GM21619 (cell line): Measurements from ENCODE around the gene SNTN.
"Not testable (repeated sequence)": the region's sequence is repeated elsewhere in the genome, so short reads cannot be mapped to it uniquely, and the experiment has no call there.

Source experiments
- ATAC-seq: cut with Tn5 transposase; IDR thresholded peaks from one replicate; pipeline ENCODE4 v1.9.1; 2021; ENCODE audit not compliant: unreplicated experiment

SNTN gene

DNA sequence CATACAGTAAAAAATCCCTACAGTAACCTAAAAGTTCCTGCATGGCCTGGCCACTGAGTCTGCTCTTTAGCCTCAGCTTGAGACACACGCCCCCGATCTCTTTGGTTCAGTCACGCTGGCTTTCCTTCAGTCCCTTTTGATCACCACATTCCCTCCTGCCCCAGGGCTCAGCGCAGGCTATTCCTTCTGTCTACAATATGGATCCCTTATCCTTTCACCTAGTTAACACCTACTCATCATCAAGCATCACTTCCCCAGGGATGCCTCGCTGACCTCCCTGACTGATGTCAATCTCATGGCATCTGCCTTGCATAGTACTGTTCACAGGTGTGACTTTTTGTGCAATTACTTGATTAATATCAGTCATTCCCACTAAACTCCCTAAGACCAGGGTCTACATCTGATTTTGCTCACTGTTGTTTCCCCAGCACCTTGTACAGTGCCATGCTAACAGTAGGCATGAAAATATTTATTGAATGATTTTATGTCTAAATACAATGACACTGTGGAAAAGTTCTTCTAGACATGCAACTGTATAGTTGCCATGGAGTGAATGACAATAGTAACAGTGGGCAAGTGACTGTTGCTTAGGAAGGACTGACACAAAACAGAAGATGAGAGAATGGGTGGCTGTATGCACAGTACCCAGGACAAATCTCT, at the start of gene SNTN:
TSS of gene SNTN (plus strand) at position 610 of the 660 bp plus-strand sequence. CDS start at position 623, 13 bp downstream.
- no peak for ATAC-seq

DNA sequence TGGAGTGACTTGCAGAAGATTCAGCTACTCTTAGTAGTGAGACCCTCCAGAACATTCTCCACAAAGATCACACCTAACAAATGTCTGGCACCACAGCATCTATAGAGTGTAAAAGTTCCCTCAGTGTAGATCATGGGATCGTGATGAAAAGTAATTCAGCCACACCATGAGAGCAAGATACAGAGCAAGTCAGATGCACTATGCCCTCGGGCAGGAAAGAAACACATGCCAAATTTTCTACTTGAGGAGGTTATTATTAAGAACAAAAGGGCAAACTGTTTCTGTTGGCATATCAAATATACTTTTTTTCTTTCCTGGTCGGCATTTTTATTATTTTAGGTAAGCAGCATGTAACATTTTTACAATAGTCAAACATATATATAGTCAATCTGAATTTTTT, 44.8 kb upstream of the SNTN start:
- ATAC-seq: no peak

DNA sequence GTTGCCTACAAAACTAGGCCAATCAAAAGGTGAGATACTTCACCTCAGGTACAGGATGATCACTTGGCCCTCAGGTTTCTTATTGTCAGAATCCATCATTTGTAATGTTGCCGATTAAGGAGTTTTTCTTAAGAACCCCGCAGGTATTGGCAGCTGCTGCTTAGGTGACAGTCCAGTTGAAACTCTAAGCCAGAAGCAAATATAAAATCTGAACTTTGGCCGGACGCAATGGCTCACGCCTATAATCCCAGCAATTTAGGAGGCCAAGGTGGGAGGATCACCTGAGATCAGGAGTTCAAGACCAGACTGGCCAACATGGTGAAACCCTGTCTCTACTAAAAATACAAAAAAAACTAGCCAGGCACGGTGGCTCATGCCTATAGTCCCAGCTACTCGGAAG, 43.1 kb upstream of the SNTN start:
- ATAC-seq: no peak

DNA sequence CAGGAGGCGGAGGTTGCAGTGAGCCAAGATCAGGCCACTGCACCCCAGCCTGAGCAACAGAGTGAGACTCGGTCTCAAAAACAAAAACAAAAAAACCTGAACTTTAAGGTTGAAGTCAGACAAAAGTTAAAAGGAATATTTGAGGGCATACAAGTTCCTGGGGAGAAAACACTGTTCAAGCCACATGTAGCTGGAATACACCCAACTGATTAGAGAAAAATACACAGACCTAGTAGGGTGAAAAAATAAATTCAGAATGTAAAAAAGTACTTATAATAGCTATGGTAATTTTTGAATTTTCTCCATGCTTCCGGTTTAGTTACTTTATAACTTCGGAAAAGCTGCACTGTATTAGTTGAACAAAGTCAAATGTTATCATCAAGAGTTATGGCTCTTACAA, 42.6 kb upstream of the SNTN start:
- ATAC-seq: no peak

DNA sequence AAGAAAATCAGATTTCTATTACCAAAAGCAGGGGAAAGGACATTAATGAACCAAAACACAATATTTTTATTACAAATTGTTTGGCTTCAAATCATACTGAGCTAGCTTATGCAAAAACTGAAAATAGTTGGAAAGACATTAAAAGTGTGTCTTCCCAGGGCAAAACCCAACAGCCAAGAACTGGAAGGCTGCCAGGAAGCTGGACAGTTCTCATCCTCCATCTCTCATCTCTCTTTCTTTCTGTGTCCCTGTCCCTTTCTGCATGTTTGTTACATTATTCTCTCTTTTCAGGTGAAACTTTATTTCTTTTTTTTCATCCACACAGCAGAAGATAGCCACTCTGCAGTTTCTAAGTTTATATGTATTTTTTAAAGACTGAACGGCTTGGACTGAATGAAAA, 41.1 kb upstream of the SNTN start:
- no peak for ATAC-seq

DNA sequence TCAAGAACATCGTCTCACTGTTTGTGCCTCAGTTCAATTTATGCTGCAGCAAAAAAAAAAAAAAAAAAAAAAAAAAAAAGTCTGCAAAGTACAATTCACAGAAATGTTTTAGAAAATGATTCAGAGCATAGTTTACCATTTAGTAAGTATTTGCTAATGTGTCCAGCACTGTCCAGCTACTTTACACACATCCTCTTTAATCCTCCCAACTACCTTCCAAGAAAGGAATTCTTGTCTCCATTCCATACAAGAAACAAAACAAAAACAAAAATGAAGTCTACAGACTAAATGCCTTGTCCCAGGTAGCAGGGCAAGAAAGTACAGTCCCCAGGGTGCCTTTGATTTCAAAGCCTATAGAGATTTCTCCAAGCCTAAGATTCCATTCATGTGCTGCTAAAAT, 38.9 kb upstream of the SNTN start:
- ATAC-seq: no peak

DNA sequence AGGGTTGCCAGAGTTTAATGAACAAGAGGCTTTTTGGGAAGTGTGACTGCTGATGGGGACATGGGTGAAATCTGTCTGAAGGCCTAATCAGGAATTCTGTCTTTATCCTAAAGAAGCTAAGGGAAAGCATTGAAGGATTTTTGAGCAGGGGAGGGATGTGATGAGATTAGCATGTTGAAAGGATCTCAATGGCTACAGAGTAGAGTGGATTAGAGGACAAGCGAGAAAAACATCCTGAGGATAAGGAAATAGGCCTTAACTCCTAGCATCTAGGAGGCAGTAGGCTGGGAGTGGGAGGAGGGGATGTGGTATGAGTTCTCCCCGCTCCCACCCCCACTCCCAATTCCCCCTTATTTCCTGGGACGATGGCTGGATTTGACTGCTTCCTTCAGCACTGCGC, 35.1 kb upstream of the SNTN start:
- no peak for ATAC-seq

DNA sequence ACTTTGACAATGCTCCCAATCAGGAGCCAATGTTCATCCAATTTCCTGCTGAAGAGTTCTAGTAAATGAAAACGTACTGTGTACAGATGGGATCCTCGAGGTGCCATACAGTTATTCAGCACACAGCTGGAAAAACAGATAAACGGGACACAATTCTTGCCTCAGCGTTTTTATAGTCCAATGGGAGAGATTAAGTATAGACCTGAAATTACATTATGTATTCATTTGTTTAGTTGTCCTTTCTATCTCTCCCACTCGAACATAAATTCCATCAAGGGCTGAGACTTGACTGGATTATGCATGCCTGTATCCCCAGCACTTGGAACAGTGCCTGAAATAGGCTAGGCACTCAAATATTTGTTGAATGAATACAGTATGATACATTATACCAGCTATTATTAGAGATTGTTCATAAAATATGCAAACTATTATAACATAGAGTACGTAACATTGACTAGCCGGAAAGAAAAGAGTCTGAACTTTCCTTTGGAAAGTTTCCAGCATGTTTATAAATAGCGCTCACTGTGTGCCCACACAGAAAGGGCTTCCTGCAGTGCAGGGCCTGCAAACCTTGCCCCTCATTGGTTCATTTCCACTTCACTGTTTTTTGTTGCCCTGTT, 27.4 kb upstream of the SNTN start:
- no peak for ATAC-seq

DNA sequence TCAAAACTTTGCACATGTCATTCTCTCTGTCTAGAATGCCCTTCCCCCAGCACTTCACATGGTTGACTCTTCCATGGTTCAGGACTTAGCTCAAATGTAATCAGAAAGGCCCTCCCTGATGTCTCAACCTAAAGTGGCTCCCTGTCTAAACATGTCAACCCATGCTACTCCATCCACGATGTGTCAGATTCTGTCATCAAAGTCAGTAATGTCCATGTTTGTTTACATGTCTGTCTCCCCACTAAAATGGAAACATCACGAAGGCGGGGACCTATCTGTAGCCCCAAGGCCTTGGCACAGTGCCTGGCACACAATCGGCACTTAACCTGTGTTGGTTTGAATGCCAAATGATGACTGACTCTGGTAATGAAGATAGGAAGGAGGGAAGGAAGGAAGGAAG, 20.8 kb upstream of the SNTN start:
- no peak for ATAC-seq

DNA sequence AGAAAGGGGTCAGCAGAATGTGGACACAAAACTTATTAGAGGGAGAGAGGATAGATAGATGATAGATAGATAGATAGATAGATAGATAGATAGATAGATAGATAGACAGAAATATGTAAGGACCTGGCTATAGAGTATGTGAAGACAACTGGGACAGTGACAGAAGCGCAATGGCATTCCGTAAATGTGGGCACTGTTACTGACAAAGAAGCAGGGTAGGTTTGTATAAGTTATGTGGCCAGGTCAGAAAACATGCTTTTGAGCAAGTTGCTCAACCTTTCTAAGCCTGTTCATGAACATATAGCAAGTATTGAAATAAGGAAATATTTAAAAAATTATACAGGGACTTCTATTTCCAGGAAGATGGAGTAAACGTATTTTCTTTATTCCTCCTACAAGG, 17.3 kb upstream of the SNTN start:
- no peak for ATAC-seq

DNA sequence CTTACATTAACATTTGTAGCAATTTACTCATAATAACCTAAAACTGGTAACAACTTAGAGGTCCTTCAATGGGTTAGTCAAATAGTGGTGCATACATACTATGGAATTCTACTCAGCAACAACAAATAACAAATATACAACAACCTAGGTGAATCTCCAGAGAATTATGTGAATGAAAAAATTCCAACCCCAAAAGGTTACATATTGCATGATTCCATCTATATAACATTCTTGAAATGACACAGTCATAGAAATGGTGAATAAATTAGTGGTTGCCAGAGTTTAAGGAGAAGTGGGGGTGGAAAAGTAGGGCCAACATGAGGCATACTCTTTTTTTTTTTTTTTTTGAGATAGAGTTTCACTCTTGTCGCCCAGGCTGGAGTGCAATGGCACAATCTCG, 12.7 kb upstream of the SNTN start:
- ATAC-seq: no peak

DNA sequence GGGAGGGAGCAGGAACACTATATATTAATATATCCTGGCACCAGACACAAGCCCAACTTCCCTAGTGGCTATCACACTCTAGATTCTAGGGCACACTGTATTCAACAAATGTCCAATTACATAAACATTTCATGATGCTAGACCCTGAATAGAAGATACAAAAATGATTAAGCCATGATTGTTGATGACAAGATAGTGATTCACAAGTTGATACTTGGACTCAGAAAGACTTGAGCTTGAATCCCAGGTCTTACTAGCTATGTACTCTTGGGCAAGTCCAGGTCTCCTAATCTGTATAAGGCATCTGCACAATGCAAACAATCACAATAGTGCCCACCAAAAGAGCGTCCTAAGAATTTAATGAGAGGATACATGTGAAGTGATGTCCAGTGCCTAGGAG, 10.0 kb upstream of the SNTN start:
- ATAC-seq: no peak

DNA sequence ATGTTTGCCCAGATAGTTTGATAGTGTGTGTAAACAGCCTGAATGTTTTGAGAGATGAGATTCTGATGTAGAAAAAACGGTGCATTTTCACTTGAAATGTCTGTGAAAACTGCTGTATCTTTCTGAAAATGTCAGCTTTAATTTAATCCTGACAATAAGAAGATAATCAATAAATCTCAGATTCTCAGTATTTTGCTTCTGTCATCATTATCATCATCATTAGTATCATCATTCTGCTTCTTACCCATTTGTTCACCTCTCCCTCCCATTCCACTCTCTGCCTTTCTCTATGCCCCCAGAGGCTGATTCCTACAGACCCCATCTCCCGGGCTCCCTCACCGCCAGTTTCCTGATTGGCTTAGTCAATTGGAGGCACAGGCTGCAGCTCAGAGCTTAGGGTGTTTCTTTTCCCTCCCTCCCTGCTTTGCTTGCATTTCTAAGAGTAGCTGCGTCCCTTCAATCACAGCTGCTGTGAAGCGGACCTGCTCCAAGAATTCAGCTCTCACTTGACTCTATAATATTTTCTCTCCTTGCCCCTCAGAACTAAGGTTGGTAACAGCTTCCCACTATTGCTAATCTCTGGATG, 8.2 kb upstream of the SNTN start:
- ATAC-seq: no peak

DNA sequence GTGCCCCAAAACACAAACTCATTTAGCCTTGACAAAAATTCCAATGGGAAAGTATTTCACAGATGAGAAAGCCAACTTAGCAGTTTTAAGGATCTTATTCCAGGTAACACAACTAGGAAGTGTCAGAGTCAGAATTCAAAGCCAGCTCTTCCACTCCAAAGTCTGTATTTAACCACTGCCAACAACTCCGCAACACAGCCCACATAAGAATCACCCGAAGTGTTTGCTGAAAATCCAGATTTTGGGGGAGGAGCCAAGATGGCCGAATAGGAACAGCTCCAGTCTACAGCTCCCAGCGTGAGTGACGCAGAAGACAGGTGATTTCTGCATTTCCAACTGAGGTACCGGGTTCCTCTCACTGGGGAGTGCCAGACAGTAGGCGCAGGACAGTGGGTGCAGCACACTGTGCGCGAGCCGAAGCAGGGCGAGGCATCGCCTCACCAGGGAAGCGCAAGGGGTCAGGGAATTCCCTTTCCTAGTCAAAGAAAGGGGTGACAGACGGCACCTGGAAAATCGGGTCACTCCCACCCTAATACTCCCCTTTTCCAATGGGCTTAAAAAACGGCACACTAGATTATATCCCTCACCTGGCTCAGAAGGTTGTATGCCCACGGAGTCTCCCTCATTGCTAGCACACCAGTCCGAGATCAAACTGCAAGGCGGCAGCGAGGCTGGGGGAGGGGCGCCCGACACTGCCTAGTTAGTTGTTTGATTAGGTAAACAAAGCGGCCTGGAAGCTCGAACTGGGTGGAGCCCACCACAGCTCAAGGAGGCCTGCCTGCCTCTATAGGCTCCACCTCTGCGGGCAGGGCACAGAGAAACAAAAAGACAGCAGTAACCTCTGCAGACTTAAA, 7.3 kb upstream of the SNTN start:
- not testable (repeated sequence) for ATAC-seq

DNA sequence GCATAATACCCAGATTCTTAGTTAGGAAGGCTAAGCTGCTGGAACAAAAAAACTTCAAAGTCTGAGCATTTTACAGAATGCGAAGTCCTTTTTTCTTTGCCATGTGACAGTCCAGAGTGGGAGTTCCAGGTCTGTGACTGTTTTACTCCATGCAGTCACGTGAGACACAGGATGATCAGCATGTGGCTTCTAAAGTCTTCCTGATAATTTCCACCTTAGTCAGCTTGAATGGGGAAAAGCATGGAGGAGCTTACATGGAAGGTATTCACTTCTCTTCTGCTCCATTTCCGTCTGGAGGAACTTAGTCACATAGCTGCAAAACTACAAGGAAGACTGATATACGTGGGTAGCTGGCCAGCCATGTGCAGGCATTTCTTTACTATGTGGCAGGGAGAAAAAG, 1.7 kb downstream of the SNTN start:
- no peak for ATAC-seq

DNA sequence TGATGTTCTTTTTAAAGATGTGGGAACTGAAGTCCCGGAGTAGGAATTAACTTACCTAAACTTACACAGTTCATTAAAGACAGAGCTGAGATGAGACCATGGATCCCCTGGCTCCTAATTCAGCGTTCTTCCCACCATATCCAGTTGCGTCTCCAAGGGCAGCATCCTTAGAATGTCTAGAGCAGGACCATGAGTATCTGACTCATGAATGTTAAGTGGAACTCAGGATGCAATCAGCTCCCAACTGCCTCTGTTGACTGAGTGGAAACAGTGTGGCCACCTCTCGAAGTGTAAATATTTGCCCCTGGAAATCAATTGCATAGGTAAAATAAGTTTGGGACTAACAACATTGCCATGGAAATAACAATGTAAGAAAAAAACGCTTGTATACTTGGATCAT, 2.5 kb downstream of the SNTN start:
- ATAC-seq: no peak

DNA sequence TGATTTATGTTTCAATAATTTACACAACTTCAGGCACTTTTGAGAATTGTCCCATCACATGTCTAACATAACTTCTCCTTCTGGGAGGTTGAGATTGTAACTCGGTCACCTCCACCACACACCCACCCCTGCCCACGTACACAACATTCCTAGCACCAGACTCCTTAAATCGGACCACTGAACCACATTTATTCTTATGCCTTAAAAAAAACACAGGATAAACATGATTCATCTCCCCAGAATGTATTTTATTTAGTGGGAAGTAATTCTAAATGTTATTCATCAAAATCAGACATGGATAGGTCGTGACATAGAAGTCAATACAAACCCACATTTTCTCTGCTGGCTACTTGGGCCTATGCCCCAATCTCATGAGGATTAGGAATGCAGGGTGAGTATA, 3.0 kb downstream of the SNTN start:
- ATAC-seq: no peak

DNA sequence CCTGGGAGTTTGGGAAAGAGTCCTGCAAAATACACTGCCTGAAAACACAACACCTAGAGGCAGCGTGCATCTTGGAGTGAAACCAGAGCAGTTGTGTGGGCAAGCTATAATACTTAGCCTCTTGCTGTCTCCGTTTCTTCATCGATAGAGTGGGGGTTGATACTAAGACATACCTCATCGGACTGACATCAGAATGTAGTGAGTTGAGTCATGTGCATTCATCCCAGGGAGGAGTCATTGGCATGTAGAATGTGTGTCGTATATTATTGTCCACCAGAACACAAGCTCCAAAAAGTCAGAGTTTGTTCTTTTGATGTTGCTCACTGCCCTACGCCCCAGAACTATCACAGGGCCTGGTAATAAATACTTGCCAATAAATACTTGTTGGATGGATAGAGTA, 4.3 kb downstream of the SNTN start:
- ATAC-seq: no peak

DNA sequence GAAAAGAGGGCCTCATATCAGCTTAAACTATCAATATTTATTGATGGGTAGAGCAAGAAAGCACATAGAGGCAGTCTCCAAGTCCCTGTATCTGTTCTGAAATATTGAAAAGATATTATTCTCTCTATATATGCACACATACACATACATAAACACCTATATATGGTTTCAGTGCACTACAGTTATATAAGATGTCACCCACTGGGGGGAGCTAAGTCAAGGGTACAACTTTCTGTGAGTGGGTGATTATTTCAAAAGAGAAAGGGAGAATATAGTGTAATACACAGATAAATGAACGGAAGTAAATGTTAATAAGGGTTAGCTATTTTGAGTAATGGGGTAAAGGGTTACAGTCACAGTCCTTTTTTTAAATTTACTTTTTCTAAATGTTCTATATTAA, 8.8 kb downstream of the SNTN start:
- no peak for ATAC-seq

DNA sequence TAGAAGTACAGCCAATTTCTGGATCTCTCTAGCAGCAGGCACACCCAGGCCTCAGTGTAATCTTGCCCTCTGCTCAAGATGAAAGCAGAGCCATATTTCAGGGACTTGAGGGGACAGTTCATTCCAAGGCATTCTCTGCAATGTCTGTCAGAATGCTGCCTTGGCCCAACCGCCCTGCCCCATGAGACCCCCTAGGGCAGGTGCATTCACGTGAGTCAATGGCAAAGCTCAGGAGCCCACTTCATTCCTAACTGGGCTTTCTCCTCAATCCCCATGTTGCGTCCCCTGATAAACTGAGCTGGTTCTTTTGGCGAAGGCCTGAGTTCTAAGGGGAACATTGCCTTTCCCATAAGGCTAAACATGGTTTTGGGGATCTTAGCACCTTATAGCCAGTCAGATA, 9.5 kb downstream of the SNTN start:
- no peak for ATAC-seq

DNA sequence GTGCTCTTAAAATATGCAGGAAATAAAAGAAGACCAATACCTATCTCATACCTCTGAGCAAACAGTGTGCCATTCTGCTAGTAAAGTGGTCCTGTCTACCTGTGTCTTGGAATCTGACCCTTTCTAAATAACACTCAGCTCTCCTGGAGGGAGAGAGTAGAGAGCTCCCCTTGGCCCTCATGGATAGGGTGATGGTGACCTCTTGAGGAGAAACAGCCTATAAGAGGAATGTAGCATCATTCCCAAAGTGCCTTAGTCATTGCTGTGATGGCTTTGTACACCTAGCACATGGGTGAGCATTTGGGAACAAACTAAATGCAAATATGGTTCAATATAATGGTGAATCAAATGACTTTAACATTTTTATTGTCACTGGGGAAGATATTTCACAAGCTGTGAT, 10.0 kb downstream of the SNTN start:
- no peak for ATAC-seq

DNA sequence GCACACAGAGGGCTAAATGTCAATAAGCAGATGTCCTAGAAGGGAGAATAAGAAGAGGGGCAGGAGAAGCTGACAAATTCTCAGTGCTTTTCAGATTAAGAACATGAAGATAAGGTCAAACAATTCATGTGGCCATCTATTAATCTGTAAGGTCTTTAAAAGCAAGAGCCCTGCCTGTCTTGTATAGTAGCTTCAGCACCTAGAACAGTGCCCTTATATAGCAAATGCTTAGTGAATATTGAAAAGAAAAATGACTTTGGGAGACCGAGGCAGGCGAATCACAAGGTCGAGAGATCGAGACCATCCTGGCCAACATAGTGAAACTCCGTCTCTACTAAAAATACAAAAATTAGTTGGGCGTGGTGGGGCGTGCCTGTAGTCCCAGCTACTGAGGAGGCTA, 18.1 kb downstream of the SNTN start:
- ATAC-seq: no peak
